Loucy (cell line): Measurements from ENCODE around the gene CLDN20.

Experiments used
- H2AFZ ChIP-seq: fragments of 200-600 bp; sonication (generic); 2 replicates; pipeline ENCODE4 v1.6.0; 2016; ENCODE audit warnings: antibody characterized with exemption, mild to moderate bottlenecking, low read length, moderate library complexity
- H3F3A ChIP-seq: fragments of 200-600 bp; 2 replicates; pipeline ENCODE4 v1.6.0; 2016; ENCODE audit warnings: antibody characterized with exemption, low read depth, mild to moderate bottlenecking
- H3K27me3 ChIP-seq: fragments of 200-600 bp; sonication (generic); 2 replicates; pipeline ENCODE4 v1.6.1; 2014; ENCODE audit warnings: low read length, mild to moderate bottlenecking; ENCODE audit not compliant: insufficient read depth, poor library complexity, severe bottlenecking
- H3K36me3 ChIP-seq: fragments of 200-600 bp; sonication (generic); 2 replicates; pipeline ENCODE4 v1.6.1; 2016; ENCODE audit warnings: low read length; ENCODE audit not compliant: insufficient read depth
- H3K4me1 ChIP-seq: fragments of 200-600 bp; sonication (generic); 2 replicates; pipeline ENCODE4 v1.5.1; 2014; ENCODE audit warnings: low read length, mild to moderate bottlenecking; ENCODE audit not compliant: insufficient read depth, poor library complexity, severe bottlenecking
- H3K4me2 ChIP-seq: fragments of 200-600 bp; sonication (generic); 2 replicates; pipeline ENCODE4 v1.6.0; 2014; ENCODE audit warnings: antibody characterized with exemption, low read length, low read depth, mild to moderate bottlenecking; ENCODE audit not compliant: poor library complexity, severe bottlenecking
- H3K4me3 ChIP-seq: fragments of 200-600 bp; sonication (generic); 2 replicates; pipeline ENCODE4 v1.5.1; 2014; ENCODE audit warnings: low read length, mild to moderate bottlenecking, mixed read lengths; ENCODE audit not compliant: poor library complexity, severe bottlenecking
- H3K79me2 ChIP-seq: fragments of 200-600 bp; sonication (generic); 2 replicates; pipeline ENCODE4 v1.6.1; 2014; ENCODE audit warnings: low read length; ENCODE audit not compliant: insufficient read depth
- H3K9ac ChIP-seq: fragments of 200-600 bp; sonication (generic); 2 replicates; pipeline ENCODE4 v1.6.0; 2014; ENCODE audit warnings: mild to moderate bottlenecking, low read depth, low read length, moderate library complexity; ENCODE audit not compliant: poor library complexity, severe bottlenecking
- H3K9me2 ChIP-seq: fragments of 200-600 bp; sonication (generic); replicated peaks from 2 replicates; pipeline ENCODE4 v1.6.1; 2016; ENCODE audit warnings: low read depth, low read length, mixed read lengths
- H3K9me3 ChIP-seq: fragments of 200-600 bp; sonication (generic); 2 replicates; pipeline ENCODE4 v1.6.1; 2014; ENCODE audit warnings: mild to moderate bottlenecking, antibody characterized with exemption, low read length, low read depth; ENCODE audit not compliant: insufficient read depth
- H4K20me1 ChIP-seq: fragments of 200-600 bp; sonication (generic); 2 replicates; pipeline ENCODE4 v1.6.0; 2014; ENCODE audit warnings: antibody characterized with exemption, low read length, mild to moderate bottlenecking; ENCODE audit not compliant: insufficient read depth, poor library complexity, severe bottlenecking
- EZH2phosphoT487 ChIP-seq: fragments of 200-600 bp; IDR thresholded peaks from 2 replicates; pipeline ENCODE4 v1.6.1; 2018; ENCODE audit warnings: antibody characterized with exemption, mild to moderate bottlenecking, moderate library complexity, borderline replicate concordance
- TF ChIP-seq, protein P1 (sequence below): fragments of 200-600 bp; sonication (generic); conservative IDR thresholded peaks from 2 replicates; pipeline ENCODE4 v1.5.1; 2014; ENCODE audit warnings: mild to moderate bottlenecking, antibody characterized with exemption, low read length

Gene CLDN20

DNA sequence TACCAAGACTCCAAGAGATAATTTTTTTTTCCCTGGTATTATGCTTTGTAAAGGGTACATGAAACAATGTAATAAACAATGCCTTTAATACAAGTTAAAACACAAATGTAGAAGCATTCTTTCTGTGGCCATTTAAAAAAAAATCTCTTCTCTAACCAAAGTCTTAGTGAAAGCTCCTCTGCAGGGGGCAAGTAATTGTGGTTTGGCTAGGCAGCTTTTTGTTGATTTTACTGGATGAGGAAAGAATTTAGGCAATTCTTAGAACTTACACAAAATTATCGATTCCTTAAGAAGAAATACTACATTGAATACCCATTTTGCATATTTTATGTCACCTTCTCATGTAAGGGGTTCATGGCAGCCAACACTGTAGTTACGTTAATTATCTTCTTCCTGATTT, 38.1 kb downstream of the CLDN20 start:
- Histone ChIP-seq H3K9ac (no peak overlapping the region), H3K27me3 (no peaks in the 10 kb centered on the region), H3K36me3 (peaks cover 33% of the 10 kb centered on the region), H4K20me1 (no peaks in the 10 kb centered on the region), H3K4me1 (no peaks in the 10 kb centered on the region), H3K9me2 (no peaks in the 10 kb centered on the region), H3K9me3 (no peaks in the 10 kb centered on the region), H3K79me2 (no peaks in the 10 kb centered on the region), H2AFZ (no peak overlapping the region), H3K4me2 (no peak overlapping the region), H3K4me3 (no peak overlapping the region), H3F3A (no peaks in the 10 kb centered on the region)
- TF ChIP-seq, protein P1, sequence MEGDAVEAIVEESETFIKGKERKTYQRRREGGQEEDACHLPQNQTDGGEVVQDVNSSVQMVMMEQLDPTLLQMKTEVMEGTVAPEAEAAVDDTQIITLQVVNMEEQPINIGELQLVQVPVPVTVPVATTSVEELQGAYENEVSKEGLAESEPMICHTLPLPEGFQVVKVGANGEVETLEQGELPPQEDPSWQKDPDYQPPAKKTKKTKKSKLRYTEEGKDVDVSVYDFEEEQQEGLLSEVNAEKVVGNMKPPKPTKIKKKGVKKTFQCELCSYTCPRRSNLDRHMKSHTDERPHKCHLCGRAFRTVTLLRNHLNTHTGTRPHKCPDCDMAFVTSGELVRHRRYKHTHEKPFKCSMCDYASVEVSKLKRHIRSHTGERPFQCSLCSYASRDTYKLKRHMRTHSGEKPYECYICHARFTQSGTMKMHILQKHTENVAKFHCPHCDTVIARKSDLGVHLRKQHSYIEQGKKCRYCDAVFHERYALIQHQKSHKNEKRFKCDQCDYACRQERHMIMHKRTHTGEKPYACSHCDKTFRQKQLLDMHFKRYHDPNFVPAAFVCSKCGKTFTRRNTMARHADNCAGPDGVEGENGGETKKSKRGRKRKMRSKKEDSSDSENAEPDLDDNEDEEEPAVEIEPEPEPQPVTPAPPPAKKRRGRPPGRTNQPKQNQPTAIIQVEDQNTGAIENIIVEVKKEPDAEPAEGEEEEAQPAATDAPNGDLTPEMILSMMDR, result no peak
- no peak for TF ChIP-seq EZH2phosphoT487

DNA sequence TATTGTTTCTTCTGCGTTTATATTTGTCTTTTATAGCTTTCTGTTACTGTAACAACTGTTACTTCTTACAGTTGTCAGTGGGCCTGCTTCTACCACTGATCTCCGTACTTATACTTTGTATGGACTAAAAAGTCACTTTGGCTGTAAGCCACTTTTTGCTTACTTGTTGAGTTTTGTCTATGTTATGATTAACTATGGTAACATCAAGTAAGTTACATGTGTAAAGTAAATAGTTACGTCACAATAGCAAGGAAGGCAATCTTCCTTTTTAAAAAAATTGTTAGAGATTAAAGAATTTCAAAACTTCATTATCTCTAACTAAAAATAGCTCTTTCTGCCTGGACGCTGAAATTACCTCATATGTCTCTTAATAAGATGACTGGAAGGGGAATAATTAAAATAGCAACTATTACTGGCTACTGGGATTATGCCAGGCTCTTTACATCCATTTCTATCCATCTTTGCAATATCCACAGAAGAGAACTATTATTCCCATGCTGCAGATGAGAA, 39.6 kb downstream of the CLDN20 start:
- Histone ChIP-seq H3K9me2 (no peaks in the 10 kb centered on the region), H3F3A (no peaks in the 10 kb centered on the region), H3K36me3 (peaks cover 24% of the 10 kb centered on the region), H3K4me1 (no peaks in the 10 kb centered on the region), H2AFZ (no peak overlapping the region), H3K4me3 (no peak overlapping the region), H3K4me2 (no peak overlapping the region), H3K79me2 (peaks cover 4% of the 10 kb centered on the region; the same call in 1 of the 2 replicates), H3K9ac (no peak overlapping the region), H3K9me3 (no peaks in the 10 kb centered on the region), H3K27me3 (no peaks in the 10 kb centered on the region), H4K20me1 (peaks cover 3% of the 10 kb centered on the region)
- no peak for TF ChIP-seq EZH2phosphoT487
- TF ChIP-seq, protein P1, result no peak

GRCh38 chr6:155306958-155307357, 43.1 kb downstream of the CLDN20 start:
- Histone ChIP-seq H3F3A (no peaks in the 10 kb centered on the region), H3K36me3 (peaks cover 19% of the 10 kb centered on the region; the same call in 1 of the 2 replicates), H4K20me1 (peaks cover 3% of the 10 kb centered on the region), H2AFZ (no peak overlapping the region), H3K27me3 (no peaks in the 10 kb centered on the region), H3K79me2 (peaks cover 4% of the 10 kb centered on the region; the same call in 1 of the 2 replicates), H3K4me1 (peaks cover 13% of the 10 kb centered on the region), H3K4me2 (no peak overlapping the region), H3K4me3 (no peak overlapping the region), H3K9ac (no peak overlapping the region), H3K9me3 (no peaks in the 10 kb centered on the region), H3K9me2 (no peaks in the 10 kb centered on the region)
- TF ChIP-seq, protein P1, result no peak
- TF ChIP-seq EZH2phosphoT487, result no peak
